Thymus (tissue), 11 donors: ENCODE results near the gene CCDC134. TPM values are rescaled to one million over a fixed set of nuclear protein-coding genes. Genes with fewer than 3 reads are reported as not detected.

Experiments
- DNase-seq, 9 donors: peaks; one replicate each; pipeline ENCODE4 v3.0.0-alpha.2; 2013; ENCODE audit warnings: low spot score in 9 of 9, low read depth in 6 of 9, missing footprints in 1 of 9
- H3K27ac ChIP-seq, 2 donors: one replicate each; pipeline ENCODE4 v1.5.1; 2013; ENCODE audit warnings: control low read depth in 1 of 2, low read depth in 1 of 2, low read length in 1 of 2, mild to moderate bottlenecking in 1 of 2, moderate library complexity in 1 of 2
- H3K27me3 ChIP-seq, 2 donors: one replicate each; pipeline ENCODE4 v1.5.1; 2013; ENCODE audit warnings: low read length in 1 of 2; ENCODE audit not compliant: control insufficient read depth in 2 of 2, insufficient read depth in 1 of 2
- H3K36me3 ChIP-seq, 2 donors: one replicate each; pipeline ENCODE4 v1.5.1; 2013; ENCODE audit warnings: low read length in 1 of 2, mild to moderate bottlenecking in 1 of 2, moderate library complexity in 1 of 2; ENCODE audit not compliant: control insufficient read depth in 2 of 2, insufficient read depth in 2 of 2
- H3K4me1 ChIP-seq, 2 donors: one replicate each; pipeline ENCODE4 v1.5.1; 2013; ENCODE audit warnings: low read length in 2 of 2; ENCODE audit not compliant: control insufficient read depth in 2 of 2, insufficient read depth in 2 of 2
- H3K4me3 ChIP-seq, 2 donors: one replicate each; pipeline ENCODE4 v1.5.1; 2013; ENCODE audit warnings: low read length in 2 of 2, control low read depth in 1 of 2, mild to moderate bottlenecking in 1 of 2
- H3K9me3 ChIP-seq, 2 donors: one replicate each; pipeline ENCODE4 v1.5.1; 2013; ENCODE audit warnings: low read length in 1 of 2, mild to moderate bottlenecking in 1 of 2; ENCODE audit not compliant: control insufficient read depth in 2 of 2, insufficient read depth in 1 of 2
- WGBS: extraction: QIAGEN DNeasy Blood & Tissue Kit; methylation state at CpG from one replicate; pipeline ENCODE4 v1.1.7; 2013; 5-methylcytosine and 5-hydroxymethylcytosine counted together
- polyA plus RNA-seq: library from polyadenylated mRNA; stranded (reverse); fragments of 200-250 nt; gene quantifications from one replicate; pipeline ENCODE4 v1.2.3, GENCODE V29; 2013
- total RNA-seq: library from RNA; stranded (reverse); fragments of 120-200 nt; gene quantifications from one replicate; pipeline ENCODE4 v1.2.4, GENCODE V29; 2013
- donor health status: healthy.

Gene CCDC134
- total and polyA plus RNA-seq, 2 donors, result 1.6 to 14.4 TPM

- Histone ChIP-seq H3K27me3 (peaks cover 0 to 3% of the 10 kb centered on the region in 2 donors), H3K4me1 (peaks cover 7 to 25% of the 10 kb centered on the region in 2 donors), H3K36me3 (no peaks in the 10 kb centered on the region), H3K4me3 (peak overlapping the region; percentile 87 to 99), H3K27ac (peak overlapping the region in 1 of 2 donors; percentile 85), H3K9me3 (peaks cover 0 to 4% of the 10 kb centered on the region in 2 donors)
- WGBS, result 43% methylated on average over 4 of the region's 4 CpGs
- no peak for DNase-seq
These were observed 804 bp downstream of the CCDC134 start for GRCh38 chr22:41801147-41801819.

- DNase-seq, result no peak
- Histone ChIP-seq H3K27ac (no peak overlapping the region), H3K4me3 (peak overlapping the region in 1 of 2 donors; percentile 99), H3K9me3 (peaks cover 0 to 4% of the 10 kb centered on the region in 2 donors), H3K36me3 (peaks cover 0 to 3% of the 10 kb centered on the region in 2 donors), H3K4me1 (peaks cover 7 to 25% of the 10 kb centered on the region in 2 donors), H3K27me3 (peaks cover 0 to 3% of the 10 kb centered on the region in 2 donors)
- 80% methylated on average over 2 of the region's 2 CpGs for WGBS
These were observed 1.4 kb downstream of the CCDC134 start for GRCh38 chr22:41801886-41802285.

- no peak for DNase-seq
- Histone ChIP-seq H3K27ac (no peak overlapping the region), H3K9me3 (peaks cover 0 to 3% of the 10 kb centered on the region in 2 donors), H3K36me3 (peaks cover 13 to 19% of the 10 kb centered on the region in 2 donors), H3K4me1 (peaks cover 0 to 15% of the 10 kb centered on the region in 2 donors), H3K4me3 (no peak overlapping the region), H3K27me3 (peaks cover 0 to 1% of the 10 kb centered on the region in 2 donors)
These were observed 5.2 kb downstream of the CCDC134 start for GRCh38 chr22:41805639-41806038.

- Histone ChIP-seq H3K36me3 (peaks cover 26 to 40% of the 10 kb centered on the region in 2 donors), H3K27ac (no peak overlapping the region)
These were observed 7.9 kb downstream of the CCDC134 start for GRCh38 chr22:41808400-41808799.

GRCh38 chr22:41810022-41810421 is 9.5 kb downstream of the CCDC134 start:
- WGBS, result 98% methylated on average over 12 of the region's 12 CpGs
- no peaks in the 10 kb centered on the region for H3K9me3 ChIP-seq
- no peaks in the 10 kb centered on the region for H3K27me3 ChIP-seq
- no peaks in the 10 kb centered on the region for H3K4me1 ChIP-seq
- no peak for DNase-seq
- peaks cover 41 to 53% of the 10 kb centered on the region in 2 donors for H3K36me3 ChIP-seq
- no peak overlapping the region for H3K4me3 ChIP-seq
- H3K27ac ChIP-seq, result no peak overlapping the region

More at GRCh38 chr22:41808400-41808799, 7.9 kb downstream of the CCDC134 start:
- WGBS, result 99% methylated on average over 6 of the region's 6 CpGs
- no peak for DNase-seq
- Histone ChIP-seq H3K27me3 (no peaks in the 10 kb centered on the region), H3K4me1 (no peaks in the 10 kb centered on the region), H3K4me3 (no peak overlapping the region), H3K9me3 (no peaks in the 10 kb centered on the region)

- Histone ChIP-seq H3K27me3 (no peaks in the 10 kb centered on the region), H3K4me3 (no peak overlapping the region), H3K4me1 (no peaks in the 10 kb centered on the region), H3K36me3 (peaks cover 53 to 65% of the 10 kb centered on the region in 2 donors), H3K27ac (no peak overlapping the region), H3K9me3 (no peaks in the 10 kb centered on the region)
- DNase-seq, result no peak
- 97% methylated on average over 16 of the region's 16 CpGs for WGBS
These were observed 12.5 kb downstream of the CCDC134 start for GRCh38 chr22:41812805-41813545.

- H3K4me1 ChIP-seq, result no peaks in the 10 kb centered on the region
- no peaks in the 10 kb centered on the region for H3K9me3 ChIP-seq
- WGBS, result 98% methylated on average over 9 of the region's 9 CpGs
- no peaks in the 10 kb centered on the region for H3K27me3 ChIP-seq
- DNase-seq, result no peak
- no peak overlapping the region for H3K27ac ChIP-seq
- peaks cover 59 to 69% of the 10 kb centered on the region in 2 donors for H3K36me3 ChIP-seq
- H3K4me3 ChIP-seq, result no peak overlapping the region
These were observed 13.4 kb downstream of the CCDC134 start for GRCh38 chr22:41813726-41814410.

- no peaks in the 10 kb centered on the region for H3K27me3 ChIP-seq
- no peak overlapping the region for H3K4me3 ChIP-seq
- H3K9me3 ChIP-seq, result no peaks in the 10 kb centered on the region
- WGBS, result 95% methylated on average over 3 of the region's 3 CpGs
- peaks cover 50 to 69% of the 10 kb centered on the region in 2 donors for H3K36me3 ChIP-seq
- no peak overlapping the region for H3K27ac ChIP-seq
- H3K4me1 ChIP-seq, result no peaks in the 10 kb centered on the region
- DNase-seq, result no peak
These were observed 15.2 kb downstream of the CCDC134 start for GRCh38 chr22:41815716-41816115.

- H3K36me3 ChIP-seq, result peaks cover 45 to 64% of the 10 kb centered on the region in 2 donors
These were observed 15.8 kb downstream of the CCDC134 start for GRCh38 chr22:41816241-41816640.

More at GRCh38 chr22:41816241-41816640, 15.8 kb downstream of the CCDC134 start:
- Histone ChIP-seq H3K4me3 (no peak overlapping the region), H3K27ac (no peak overlapping the region), H3K9me3 (no peaks in the 10 kb centered on the region), H3K4me1 (no peaks in the 10 kb centered on the region), H3K27me3 (no peaks in the 10 kb centered on the region)
- no peak for DNase-seq
- WGBS, result 94% methylated on average over 1 of the region's 1 CpG
